Measurements from ENCODE around the gene NBPF4.

- TF ChIP-seq CTCF (IDR thresholded peaks at IDR 0.05): no peak
- TF ChIP-seq EMX1 (CRISPR knock-in tag; IDR thresholded peaks at IDR 0.05): no peak
- no peak for TF ChIP-seq ESRRA (CRISPR knock-in tag; IDR thresholded peaks at IDR 0.05; ENCODE audit: borderline replicate concordance)
- TF ChIP-seq MAX (CRISPR knock-in tag; IDR thresholded peaks at IDR 0.05): peak; percentile 58; the same call in 1 of the 2 replicates
- TF ChIP-seq FOXP4 (CRISPR knock-in tag; IDR thresholded peaks at IDR 0.05): 0 out of 2 replicates have a peak, but pooled peaks have one; percentile 44
Measured at GRCh38 chr1:108199781-108200686, 43.8 kb downstream of the NBPF4 start, which contains the start of gene SLC25A24.
